HEK293T (cell line): Measurements from ENCODE around the gene SULT1A2.

ENCODE experiments used
- ARNT ChIP-seq: fragments of 450-650 bp; IDR thresholded peaks from 2 replicates; pipeline ENCODE4 v1.6.1; 2017; ENCODE audit warnings: mild to moderate bottlenecking
- NFRKB ChIP-seq: fragments of 450-650 bp; IDR thresholded peaks from 2 replicates; pipeline ENCODE4 v1.6.1; 2016; ENCODE audit warnings: mild to moderate bottlenecking, moderate library complexity

- TF ChIP-seq ARNT = no peak
- TF ChIP-seq NFRKB = no peak
Observed at GRCh38 chr16:28587386-28587785, 9.5 kb downstream of the SULT1A2 start.
